MM.1S (cell line): ENCODE data around the gene ZNF548.

Experiments
- CTCF ChIP-seq: fragments of 300-600 bp; sonication (generic); IDR thresholded peaks from 2 replicates; pipeline ENCODE4 v1.5.1; 2016; ENCODE audit warnings: antibody characterized with exemption, low read length, mixed read lengths
- EZH2 ChIP-seq: fragments of 300-600 bp; sonication (generic); optimal IDR thresholded peaks from 2 replicates; pipeline ENCODE3; 2017; ENCODE audit warnings: low read depth, mild to moderate bottlenecking, antibody characterized with exemption, low read length, mixed read lengths
- EZH2phosphoT487 ChIP-seq: fragments of 300-600 bp; sonication (generic); IDR thresholded peaks from 2 replicates; pipeline ENCODE4 v1.6.1; 2018; ENCODE audit warnings: antibody characterized with exemption, low read length

GRCh38 chr19:57366776-57367175, 22.9 kb upstream of the ZNF548 start:
- TF ChIP-seq CTCF = no peak
- no peak for TF ChIP-seq EZH2phosphoT487
- no peak for TF ChIP-seq EZH2
